Activated CD8-positive, alpha-beta memory T cell treated with anti-CD3 and anti-CD28 coated beads for 4 hours (primary cell): ENCODE data around the gene RNF182.
"Not testable (repeated sequence)": the region's sequence is repeated elsewhere in the genome, so short reads cannot be mapped to it uniquely, and the experiment has no call there.

ENCODE experiments used
- DNase-seq, 2 donors: peaks; one replicate each; pipeline ENCODE4 v3.0.0-alpha.2; 2020; ENCODE audit warnings: low read depth in 2 of 2

RNF182 gene

DNA sequence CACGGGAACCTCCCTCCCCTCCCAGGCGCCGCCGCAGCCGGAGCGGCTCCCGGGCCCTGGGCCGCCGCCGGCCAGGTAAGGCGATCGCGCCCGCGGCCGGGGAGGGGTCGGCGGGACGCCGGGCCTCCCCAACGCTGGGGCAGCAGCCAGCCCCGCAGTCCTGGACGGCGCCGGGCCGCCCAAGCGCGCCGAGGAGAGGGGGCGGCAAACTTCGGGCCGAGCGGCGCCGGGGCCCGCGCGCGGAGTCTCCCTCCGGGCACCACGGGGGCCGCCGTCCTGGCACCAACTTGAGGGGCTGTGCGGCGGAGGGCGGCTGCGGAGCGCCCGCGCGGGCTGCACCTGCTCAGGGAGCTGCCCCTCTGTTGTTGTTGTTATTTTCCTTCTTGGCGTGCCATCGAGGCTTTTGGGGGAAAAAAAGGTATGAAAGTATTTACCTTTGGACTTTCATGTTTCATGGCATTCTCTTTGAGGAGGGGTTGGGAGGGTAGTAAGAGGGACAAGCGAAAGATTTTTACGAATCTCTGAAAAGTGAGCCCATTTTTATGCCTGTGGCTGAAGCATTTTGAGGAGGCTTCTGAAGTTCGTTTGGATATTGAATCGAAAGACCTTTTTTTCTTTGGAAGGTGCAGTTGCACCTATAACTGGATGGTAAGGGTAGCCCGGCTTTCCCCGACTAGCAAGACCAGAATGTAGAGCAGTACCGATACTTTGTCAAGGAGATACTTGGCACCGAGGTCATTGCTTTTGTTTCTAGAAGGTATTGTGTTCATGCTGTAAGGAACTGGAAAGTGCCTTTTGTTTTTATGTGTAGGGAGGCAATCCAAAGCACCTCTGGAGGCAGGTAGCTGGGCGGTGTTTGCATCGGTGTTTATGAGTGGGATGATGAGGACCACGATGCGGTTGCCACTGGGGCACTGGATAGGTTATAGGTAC lies at the start of gene RNF182:
Gene RNF182, plus strand, starts transcription at position 4 of the 933 bp plus-strand sequence. CDS start 52,168 bp downstream, outside the sequence.
- DNase-seq: no peak

DNA sequence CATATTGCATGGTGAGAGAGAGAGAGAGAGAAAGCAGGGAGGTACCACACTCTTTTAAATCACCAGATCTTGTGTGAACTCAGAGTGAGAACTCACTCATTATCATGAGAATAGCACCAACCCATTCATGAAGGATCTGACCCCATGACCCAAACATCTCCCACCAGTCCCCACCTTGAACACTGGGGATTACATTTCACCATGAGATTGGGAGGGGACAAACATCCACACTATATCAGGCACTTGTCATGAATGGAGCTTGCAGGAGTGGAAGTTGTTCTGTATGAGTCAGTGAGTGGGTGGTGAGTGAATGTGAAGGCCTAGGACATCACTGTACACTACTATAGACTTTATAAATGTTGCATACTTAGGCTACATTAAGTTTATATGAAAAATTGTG lies 47.7 kb upstream of the RNF182 start:
- DNase-seq: no peak

DNA sequence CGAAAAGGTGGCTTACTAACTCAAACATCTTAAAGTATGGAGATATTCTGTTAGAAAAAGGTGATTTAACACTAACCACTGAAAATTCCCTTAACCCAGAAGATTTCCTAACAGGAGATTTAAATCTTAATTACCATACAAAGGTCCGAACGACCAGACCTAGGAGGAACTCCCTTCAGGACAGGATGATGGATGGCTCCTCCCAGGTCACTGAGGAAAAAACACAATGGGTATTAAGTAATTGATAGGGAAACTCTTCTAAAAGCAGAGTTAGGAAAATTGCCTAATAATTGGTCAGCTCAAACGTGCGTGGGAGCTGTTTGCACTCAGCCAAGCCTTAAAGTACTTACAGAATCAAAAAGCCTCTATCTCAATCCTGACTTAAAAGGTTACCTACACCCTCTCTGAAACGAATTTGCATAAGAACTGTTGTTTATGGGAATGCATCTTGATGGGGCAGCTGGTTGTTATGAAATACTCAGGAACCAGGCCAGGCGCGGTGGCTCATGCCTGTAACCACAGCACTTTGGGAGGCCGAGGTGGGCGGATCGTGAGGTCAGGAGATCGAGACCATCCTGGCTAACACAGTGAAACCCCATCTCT lies 44.6 kb upstream of the RNF182 start:
- DNase-seq: not testable (repeated sequence)

DNA sequence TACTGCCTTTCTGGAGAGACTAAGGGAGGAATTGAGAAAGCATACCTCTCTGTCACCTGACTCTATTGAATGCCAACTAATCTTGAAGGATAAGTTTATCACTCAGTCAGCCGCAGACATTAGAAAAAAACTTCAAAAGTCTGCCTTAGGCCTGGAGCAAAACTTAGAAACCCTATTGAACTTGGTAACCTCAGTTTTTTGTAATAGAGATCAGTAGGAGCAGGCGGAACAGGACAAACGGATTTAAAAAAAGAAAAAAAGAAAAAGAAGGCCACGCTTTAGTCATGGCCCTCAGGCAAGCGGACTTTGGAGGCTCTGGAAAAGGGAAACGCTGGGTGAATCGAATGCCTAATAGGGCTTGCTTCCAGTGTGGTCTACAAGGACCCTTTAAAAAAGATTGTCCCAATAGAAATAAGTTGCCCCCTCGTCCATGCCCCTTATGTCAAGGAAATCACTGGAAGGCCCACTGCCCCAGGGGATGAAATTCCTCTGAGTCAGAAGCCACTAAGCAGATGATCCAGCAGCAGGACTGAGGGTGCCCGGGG lies 43.1 kb upstream of the RNF182 start:
- no peak for DNase-seq

- no peak for DNase-seq
These were observed 40.8 kb upstream of the RNF182 start for GRCh38 chr6:13883966-13884365.

DNA sequence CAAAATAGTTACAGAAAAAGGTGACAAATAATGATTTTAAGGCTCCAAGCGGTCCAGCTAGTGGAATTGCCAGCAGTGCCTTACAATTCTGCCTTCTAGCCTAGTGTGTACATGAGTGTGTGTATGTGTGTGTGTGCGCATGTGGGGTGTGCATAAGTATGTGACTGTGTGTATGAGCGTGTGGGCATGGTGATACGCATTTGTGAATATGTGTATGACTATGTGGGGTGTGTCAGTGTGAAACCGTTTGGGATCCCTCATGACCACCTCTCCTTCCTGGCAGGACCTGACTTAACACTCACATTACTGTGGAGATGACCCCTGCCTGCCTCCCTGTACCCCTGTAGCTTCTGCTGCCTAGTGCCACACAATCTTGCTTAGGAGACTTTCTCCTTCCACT lies 40.4 kb upstream of the RNF182 start:
- DNase-seq: no peak

GRCh38 chr6:13885601-13886000 lies 39.2 kb upstream of the RNF182 start:
- DNase-seq: no peak

GRCh38 chr6:13886949-13887348 lies 37.8 kb upstream of the RNF182 start:
- DNase-seq: no peak

GRCh38 chr6:13892017-13892645 lies 32.6 kb upstream of the RNF182 start:
- DNase-seq: no peak

- no peak for DNase-seq
These were observed 21.8 kb upstream of the RNF182 start for GRCh38 chr6:13902922-13903321.

DNA sequence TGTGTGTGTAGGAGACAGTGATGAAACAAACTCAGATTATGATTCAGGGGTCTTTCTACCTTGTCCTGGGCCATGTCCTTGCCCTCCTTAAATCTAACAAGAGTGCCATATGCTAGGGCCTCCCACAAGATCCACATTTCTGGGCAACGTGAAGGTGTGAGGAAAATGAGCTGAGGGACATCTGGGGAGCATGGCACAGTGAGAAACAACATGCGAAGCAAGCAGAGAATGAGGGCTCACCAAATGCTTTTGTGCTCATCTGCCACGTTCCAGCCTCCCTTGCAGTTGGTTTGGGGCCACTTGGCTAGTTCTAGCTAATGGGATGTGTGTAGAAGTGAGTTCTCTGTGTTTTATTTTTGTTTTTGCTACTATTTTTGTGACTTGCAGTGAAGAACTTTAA lies 21.4 kb upstream of the RNF182 start:
- no peak for DNase-seq

DNA sequence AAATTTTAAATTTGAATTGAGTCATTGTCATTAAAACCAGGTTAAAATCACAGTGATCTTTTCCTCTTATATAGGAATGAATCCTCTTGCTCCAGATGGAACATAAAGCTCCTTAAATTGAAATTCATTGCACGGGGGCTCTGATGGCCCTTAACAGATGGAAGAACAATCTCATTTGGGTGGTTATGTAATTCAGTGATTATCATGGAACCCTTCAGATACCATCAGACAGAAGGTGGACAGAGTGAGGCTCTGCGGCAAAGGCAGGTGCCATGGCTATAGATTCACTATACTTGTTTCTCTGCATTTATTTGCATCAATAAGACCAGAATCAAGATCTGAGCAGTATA lies 17.8 kb upstream of the RNF182 start:
- DNase-seq: no peak

DNA sequence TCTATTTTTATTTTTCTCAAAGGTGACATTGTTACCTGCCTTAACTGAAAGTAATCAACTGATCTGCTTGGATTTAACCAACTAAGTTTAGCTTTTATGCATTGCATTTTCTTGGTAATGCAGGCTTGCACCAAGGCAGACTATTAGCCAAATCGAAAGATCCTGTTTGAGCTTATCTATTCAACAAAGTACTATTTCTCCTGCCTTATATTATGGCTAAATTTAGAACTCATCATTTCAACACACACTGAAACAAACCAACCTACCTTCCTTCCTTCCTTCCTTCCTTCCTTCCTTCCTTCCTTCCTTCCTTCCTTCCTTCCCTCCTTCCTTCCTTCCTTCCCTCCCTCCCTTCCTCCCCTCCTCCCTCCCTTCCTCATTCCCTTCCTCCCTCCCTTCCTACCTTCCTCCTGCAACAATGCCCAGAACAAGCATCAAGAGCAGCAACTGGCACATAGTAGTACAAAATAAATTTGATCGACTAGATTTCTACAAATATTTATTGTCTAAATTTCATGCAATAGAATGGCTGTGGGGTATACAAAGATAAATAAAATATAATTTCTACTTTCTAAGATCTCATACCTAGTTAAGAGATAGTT lies 17.0 kb upstream of the RNF182 start:
- DNase-seq: no peak

DNA sequence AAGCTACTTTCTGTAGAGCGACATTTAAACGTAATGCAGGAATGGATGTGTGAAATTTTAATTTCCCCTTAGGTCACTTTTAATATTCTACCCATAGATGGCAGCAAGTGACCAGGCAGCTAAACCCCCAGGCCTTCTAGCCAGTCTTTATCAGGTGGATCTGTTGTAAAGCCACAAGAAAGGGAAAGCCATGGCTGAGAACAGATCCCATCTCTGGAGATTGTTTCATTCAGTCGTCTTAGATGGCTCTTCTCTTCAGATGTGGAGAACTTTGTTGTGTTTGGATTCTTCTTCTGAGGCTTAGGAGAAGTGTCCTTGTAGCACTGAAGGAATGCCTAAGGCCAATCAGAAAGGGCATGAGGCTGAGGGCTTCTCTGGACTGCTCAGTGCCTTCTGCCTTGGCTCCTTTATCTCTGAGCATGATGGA lies 15.8 kb upstream of the RNF182 start:
- no peak for DNase-seq

GRCh38 chr6:13910443-13910842 lies 14.3 kb upstream of the RNF182 start:
- DNase-seq: no peak

DNA sequence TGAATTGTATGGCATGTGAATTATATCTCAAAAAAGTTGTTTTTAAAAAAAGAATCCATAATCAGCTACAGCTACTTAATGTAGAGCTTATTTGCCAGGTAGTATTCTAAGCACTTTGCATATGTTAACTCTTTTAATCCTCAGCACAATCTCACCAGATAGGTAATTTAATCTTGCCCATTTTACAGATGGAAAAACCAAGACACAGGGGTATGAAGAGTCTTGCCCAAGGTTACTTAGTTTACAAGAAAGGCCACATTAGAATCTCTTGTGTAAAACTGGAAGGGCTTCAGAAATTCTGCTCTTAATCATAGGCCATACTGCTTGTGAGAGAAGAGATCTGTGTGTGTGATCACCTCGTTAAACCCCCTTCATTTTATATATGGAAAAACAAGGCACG lies 13.4 kb upstream of the RNF182 start:
- DNase-seq: no peak

DNA sequence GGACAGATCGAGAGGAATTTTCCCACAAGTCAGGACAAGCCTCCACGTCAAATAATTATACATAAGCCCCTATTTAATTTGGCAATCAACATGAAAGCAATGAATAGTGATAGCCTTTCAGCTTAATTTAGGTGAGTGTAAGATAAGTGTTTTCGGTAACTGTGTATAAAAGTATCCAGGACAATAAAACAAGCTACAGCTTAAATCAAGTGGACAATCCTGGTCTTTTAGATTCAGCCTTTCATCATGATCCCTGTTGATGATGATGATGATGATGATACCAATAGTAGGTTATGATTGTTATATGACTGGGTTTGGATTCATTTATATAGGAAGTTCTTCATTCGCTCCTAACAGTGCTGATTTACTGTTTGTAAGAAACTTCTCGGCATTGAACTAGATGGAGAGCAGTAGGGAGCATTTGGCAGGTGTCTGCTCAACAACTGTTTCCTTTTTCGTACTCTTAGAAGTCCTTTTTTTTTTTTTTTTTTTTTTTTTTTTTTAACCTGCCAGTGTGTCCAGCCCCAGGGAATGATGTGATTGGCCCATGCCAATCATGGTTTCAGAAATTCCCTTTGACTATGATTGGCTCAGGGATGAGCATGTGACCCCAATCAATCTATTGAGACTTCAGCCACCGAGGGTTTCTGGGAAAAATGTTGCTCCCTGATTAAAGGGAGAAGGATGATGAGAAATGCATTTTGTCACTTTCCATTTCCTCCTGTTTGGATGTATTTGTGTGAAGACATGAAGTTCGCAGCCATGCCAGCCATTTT lies 11.3 kb upstream of the RNF182 start:
- DNase-seq: no peak

DNA sequence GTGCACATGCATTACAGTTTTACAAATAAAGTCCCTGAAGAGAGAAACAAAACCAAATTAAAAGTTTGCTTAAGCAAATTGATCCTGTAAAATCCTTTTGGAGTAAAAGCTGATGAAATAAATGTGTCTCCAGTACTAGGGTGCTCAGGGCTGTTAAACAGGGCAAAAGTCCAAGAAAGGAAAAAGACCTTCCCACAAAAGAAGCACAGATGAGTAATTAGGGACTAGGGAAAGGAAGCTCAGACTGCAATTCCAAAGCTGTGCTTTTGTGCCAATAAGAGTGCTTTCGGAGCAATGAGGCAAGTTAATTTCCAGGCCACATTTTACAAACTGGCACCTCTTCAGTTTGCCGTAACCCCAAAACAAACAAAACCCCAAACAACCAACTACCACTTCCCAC lies 10.4 kb upstream of the RNF182 start:
- DNase-seq: no peak

DNA sequence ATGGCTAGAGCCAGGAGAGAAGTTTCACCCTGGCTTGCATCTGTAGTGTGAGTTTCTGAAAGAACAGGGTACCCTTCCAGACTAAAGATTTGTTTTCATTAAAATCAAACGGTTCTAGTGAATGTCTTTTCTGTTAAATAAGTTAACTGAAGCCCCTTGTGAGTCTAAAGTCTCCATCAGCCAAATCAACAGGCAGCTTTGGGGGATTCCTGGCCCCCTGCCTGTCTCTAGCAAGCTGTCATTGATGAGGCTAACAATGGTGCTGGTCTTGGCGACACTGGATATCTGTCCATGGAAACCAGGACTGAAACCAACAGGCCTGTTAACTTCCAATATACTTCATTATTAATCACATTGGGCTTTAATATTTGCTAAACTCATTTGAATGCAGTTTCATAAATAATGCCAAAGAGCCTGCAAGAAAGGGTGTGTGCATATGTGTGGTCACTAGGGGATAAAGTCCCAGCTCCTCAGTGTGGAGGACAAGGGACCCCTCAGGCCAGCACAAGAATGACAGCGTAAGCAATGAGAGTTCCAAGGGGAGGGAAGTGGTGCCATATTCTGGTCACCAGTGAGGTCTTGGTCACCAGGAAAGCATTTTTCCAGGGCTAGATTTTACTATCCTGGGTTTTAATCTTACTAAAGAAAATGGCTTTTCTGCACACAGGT lies 9.1 kb upstream of the RNF182 start:
- DNase-seq: no peak

- DNase-seq: no peak
These were observed 8.4 kb upstream of the RNF182 start for GRCh38 chr6:13916230-13916944.
